HepG2 (cell line): ENCODE data around the gene CTNNA1. TPM values are rescaled to one million over a fixed set of nuclear protein-coding genes. Genes with fewer than 3 reads are reported as not detected.

Source experiments
- CAMTA2 ChIP-seq: sonication (generic); formaldehyde crosslinking; IDR thresholded peaks from 2 replicates; pipeline ENCODE4 v1.4.0; 2020; ENCODE audit warnings: mild to moderate bottlenecking, missing genetic modification reagents, borderline replicate concordance
- DR1 ChIP-seq: sonication (generic); formaldehyde crosslinking; IDR thresholded peaks from 2 replicates; pipeline ENCODE4 v1.8.0; 2021; ENCODE audit warnings: mild to moderate bottlenecking, missing genetic modification reagents, inconsistent platforms
- JUN ChIP-seq: sonication (generic); formaldehyde crosslinking; IDR thresholded peaks from 2 replicates; pipeline ENCODE4 v1.4.0; 2020; ENCODE audit warnings: mild to moderate bottlenecking, missing genetic modification reagents
- MYC ChIP-seq: sonication (generic); formaldehyde crosslinking; IDR thresholded peaks from 2 replicates; pipeline ENCODE4 v1.9.0; 2021; ENCODE audit warnings: missing genetic modification reagents, borderline replicate concordance
- NR2F6 ChIP-seq, 2 experiments: IDR thresholded peaks; 2 replicates each; pipeline ENCODE4 v1.6.1; 2016; ENCODE audit warnings: antibody characterized with exemption in 1 of 2, mild to moderate bottlenecking in 1 of 2
- PHF8 ChIP-seq: sonication (generic); formaldehyde crosslinking; IDR thresholded peaks from 2 replicates; pipeline ENCODE4 v1.5.0; 2020; ENCODE audit warnings: missing genetic modification reagents
- SNAI1 ChIP-seq: sonication (generic); formaldehyde crosslinking; IDR thresholded peaks from 2 replicates; pipeline ENCODE4 v1.5.0; 2020; ENCODE audit warnings: mild to moderate bottlenecking, missing genetic modification reagents, borderline replicate concordance
- TCF12 ChIP-seq, 2 experiments: fragments of 450-650 bp in 1 of 2; sonication (generic) in 1 of 2; formaldehyde crosslinking in 1 of 2; IDR thresholded peaks; 2 replicates each; pipeline versions ENCODE4 v1.6.1 to v1.8.0; 2017 to 2022; ENCODE audit warnings: antibody characterized with exemption in 1 of 2, mild to moderate bottlenecking in 1 of 2, missing genetic modification reagents in 1 of 2, moderate library complexity in 1 of 2
- YEATS4 ChIP-seq: sonication (generic); formaldehyde crosslinking; IDR thresholded peaks from 2 replicates; pipeline ENCODE4 v1.4.0; 2020; ENCODE audit warnings: missing genetic modification reagents, borderline replicate concordance
- ZFX ChIP-seq: sonication (generic); formaldehyde crosslinking; IDR thresholded peaks from 2 replicates; pipeline ENCODE4 v1.4.0; 2020; ENCODE audit warnings: mild to moderate bottlenecking, low read depth, missing genetic modification reagents, moderate library complexity
- ZNF180 ChIP-seq: sonication (generic); formaldehyde crosslinking; IDR thresholded peaks from 2 replicates; pipeline ENCODE4 v1.4.0; 2020; ENCODE audit warnings: low read depth, missing genetic modification reagents, borderline replicate concordance
- ZNF574 ChIP-seq: sonication (generic); formaldehyde crosslinking; IDR thresholded peaks from 2 replicates; pipeline ENCODE4 v1.4.0; 2020; ENCODE audit warnings: missing genetic modification reagents
- ZNF605 ChIP-seq: sonication (generic); formaldehyde crosslinking; IDR thresholded peaks from 2 replicates; pipeline ENCODE4 v1.8.0; 2022; ENCODE audit warnings: mild to moderate bottlenecking, missing genetic modification reagents
- ZNF777 ChIP-seq: sonication (generic); formaldehyde crosslinking; IDR thresholded peaks from 2 replicates; pipeline ENCODE4 v1.4.0; 2020; ENCODE audit warnings: missing genetic modification reagents
- polyA plus RNA-seq, 8 experiments: library from polyadenylated mRNA; depleted of rRNA in 3 of 8; stranded (reverse) in 7 of 8; unstranded in 1 of 8; fragments of >200 nt; fragmentation: Illumina TruSeq in 4 of 8; extraction: Trizol in 4 of 8; gene quantifications; 2 replicates each; pipeline versions ENCODE4 v1.2.1 to v1.2.3, GENCODE V29; 2011 to 2016; ENCODE audit warnings: low read depth in 4 of 8, missing spikeins in 1 of 8, mixed read lengths in 1 of 8; ENCODE audit not compliant: insufficient read depth in 1 of 8
- total RNA-seq, 5 experiments: library from RNA; depleted of rRNA; stranded (reverse); fragments of >200 nt; fragmentation: Illumina TruSeq; extraction: Trizol; gene quantifications; 2 replicates each; pipeline ENCODE4 v1.2.3, GENCODE V29; 2016; ENCODE audit warnings: low read depth in 1 of 5
- TF ChIP-seq, protein P1 (sequence below), 2 experiments: sonication (generic) in 1 of 2; formaldehyde crosslinking in 1 of 2; IDR thresholded peaks; 2 replicates each; pipeline versions ENCODE4 v1.4.0 to v1.6.1; 2018 to 2020; ENCODE audit warnings: missing genetic modification reagents in 2 of 2, borderline replicate concordance in 1 of 2, low read depth in 1 of 2, mild to moderate bottlenecking in 1 of 2, missing biosample characterization in 1 of 2
- TF ChIP-seq, protein P2 (sequence below): IDR thresholded peaks from 2 replicates; pipeline ENCODE4 v1.6.1; 2016; ENCODE audit warnings: missing biosample characterization, missing genetic modification reagents, low read depth

The CTNNA1 gene
- total and polyA plus RNA-seq, 2 of the 13 experiments (the other 11 are each of a cell fraction or from before 2014, with no cell fraction given): 66.8 to 162 TPM

DNA sequence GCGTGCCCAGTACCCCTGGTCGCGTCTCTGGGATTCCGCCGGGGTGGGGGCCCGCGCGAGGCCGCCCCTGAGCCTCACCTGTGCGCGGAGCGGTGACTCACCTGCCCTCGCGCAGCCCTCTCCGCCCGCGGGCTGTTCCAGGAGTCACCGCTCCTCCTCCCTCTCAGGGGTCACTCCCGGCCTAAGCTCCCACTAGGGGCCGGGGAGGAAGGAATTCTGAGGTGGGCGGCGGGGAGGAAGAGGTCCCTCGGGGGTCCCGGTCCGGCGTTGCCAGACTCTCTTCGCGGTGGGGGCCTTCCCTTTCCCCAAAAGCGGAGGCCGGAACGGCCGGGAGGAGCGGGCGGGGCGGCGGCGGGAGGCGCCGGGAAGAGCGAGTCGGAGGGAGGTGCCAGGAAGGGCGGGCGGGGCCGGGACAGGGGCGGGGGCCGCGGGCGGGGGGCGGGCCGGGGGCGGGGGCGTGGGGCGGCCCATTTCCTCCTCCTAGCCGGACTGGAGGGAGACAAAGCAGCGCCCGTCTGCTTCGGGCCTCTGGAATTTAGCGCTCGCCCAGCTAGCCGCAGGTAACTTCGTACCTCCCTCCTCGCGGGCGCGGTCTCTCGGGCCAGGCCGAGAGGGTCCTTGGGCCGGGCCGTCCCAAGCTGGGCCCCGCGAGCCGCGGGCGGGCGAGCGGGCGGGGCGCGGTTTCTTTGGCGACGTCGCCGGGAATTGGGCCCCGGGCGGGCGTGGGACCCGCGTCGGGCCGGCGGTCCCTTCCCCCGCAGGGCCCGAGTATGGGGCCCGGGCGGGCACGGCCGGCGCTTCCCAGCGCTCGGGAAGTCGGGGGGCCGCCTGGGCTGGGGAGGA is at the start of gene CTNNA1 (continued):
- TF ChIP-seq ZNF574 (CRISPR knock-in tag): no peak; the same call in none of the 2 replicates
- TF ChIP-seq ZNF777 (CRISPR knock-in tag): peak; percentile 71
- TF ChIP-seq MYC (CRISPR knock-in tag): no peak; the same call in 1 of the 2 replicates
- peak; percentile 88 for TF ChIP-seq YEATS4 (CRISPR knock-in tag)
- TF ChIP-seq NR2F6 (IDR thresholded peaks at IDR 0.05): peak; percentile 46; the same call in 1 of the 2 replicates
- peak; percentile 49; the same call in 1 of the 2 replicates for TF ChIP-seq NR2F6 (CRISPR knock-in tag; IDR thresholded peaks at IDR 0.05)
- TF ChIP-seq SNAI1 (CRISPR knock-in tag): 0 out of 2 replicates have a peak, but pooled peaks have one; percentile 74
- peak; percentile 84 for TF ChIP-seq ZNF605 (CRISPR knock-in tag)
- TF ChIP-seq DR1: peak; percentile 30; the same call in 1 of the 2 replicates
- TF ChIP-seq, protein P1, sequence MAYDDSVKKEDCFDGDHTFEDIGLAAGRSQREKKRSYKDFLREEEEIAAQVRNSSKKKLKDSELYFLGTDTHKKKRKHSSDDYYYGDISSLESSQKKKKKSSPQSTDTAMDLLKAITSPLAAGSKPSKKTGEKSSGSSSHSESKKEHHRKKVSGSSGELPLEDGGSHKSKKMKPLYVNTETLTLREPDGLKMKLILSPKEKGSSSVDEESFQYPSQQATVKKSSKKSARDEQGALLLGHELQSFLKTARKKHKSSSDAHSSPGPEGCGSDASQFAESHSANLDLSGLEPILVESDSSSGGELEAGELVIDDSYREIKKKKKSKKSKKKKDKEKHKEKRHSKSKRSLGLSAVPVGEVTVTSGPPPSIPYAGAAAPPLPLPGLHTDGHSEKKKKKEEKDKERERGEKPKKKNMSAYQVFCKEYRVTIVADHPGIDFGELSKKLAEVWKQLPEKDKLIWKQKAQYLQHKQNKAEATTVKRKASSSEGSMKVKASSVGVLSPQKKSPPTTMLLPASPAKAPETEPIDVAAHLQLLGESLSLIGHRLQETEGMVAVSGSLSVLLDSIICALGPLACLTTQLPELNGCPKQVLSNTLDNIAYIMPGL (CRISPR knock-in tag; IDR thresholded peaks at IDR 0.05; ENCODE audit: borderline replicate concordance in 1 of 2, low read depth in 1 of 2): peak; percentile 48 to 49; a peak in 1 of 4 replicates
- peak; percentile 62; the same call in 1 of the 2 replicates for TF ChIP-seq JUN
- no peak for TF ChIP-seq ZNF180 (CRISPR knock-in tag)
- peak; percentile 84 for TF ChIP-seq ZFX (CRISPR knock-in tag)
- peak; percentile 58; the same call in 1 of the 2 replicates for TF ChIP-seq CAMTA2 (CRISPR knock-in tag)
- TF ChIP-seq, protein P2, sequence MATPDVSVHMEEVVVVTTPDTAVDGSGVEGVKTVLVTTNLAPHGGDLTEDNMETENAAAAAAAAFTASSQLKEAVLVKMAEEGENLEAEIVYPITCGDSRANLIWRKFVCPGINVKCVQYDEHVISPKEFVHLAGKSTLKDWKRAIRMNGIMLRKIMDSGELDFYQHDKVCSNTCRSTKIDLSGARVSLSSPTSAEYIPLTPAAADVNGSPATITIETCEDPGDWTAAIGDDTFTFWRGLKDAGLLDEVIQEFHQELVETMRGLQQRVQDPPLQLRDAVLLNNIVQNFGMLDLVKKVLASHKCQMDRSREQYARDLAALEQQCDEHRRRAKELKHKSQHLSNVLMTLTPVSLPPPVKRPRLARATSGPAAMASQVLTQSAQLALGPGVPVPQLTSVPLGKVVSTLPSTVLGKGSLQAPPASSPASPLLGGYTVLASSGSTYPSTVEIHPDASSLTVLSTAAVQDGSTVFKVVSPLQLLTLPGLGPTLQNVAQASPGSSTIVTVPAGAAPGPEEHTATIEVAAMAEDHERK: no peak
- no peak for TF ChIP-seq TCF12 (IDR thresholded peaks at IDR 0.05)
- 0 out of 2 replicates have a peak, but pooled peaks have one; percentile 24 for TF ChIP-seq TCF12 (CRISPR knock-in tag; IDR thresholded peaks at IDR 0.05)
- peak; percentile 68 for TF ChIP-seq PHF8 (CRISPR knock-in tag)
